ENCODE results near the gene LUC7L. TPM values are rescaled to one million over a fixed set of nuclear protein-coding genes. Genes with fewer than 3 reads are reported as not detected.

The LUC7L gene
- total and polyA plus RNA-seq, 10 of the 15 experiments (the other 5 are each of a cell fraction or from before 2014, with no cell fraction given): 2.3 to 59.6 (median 44.1) TPM

DNA sequence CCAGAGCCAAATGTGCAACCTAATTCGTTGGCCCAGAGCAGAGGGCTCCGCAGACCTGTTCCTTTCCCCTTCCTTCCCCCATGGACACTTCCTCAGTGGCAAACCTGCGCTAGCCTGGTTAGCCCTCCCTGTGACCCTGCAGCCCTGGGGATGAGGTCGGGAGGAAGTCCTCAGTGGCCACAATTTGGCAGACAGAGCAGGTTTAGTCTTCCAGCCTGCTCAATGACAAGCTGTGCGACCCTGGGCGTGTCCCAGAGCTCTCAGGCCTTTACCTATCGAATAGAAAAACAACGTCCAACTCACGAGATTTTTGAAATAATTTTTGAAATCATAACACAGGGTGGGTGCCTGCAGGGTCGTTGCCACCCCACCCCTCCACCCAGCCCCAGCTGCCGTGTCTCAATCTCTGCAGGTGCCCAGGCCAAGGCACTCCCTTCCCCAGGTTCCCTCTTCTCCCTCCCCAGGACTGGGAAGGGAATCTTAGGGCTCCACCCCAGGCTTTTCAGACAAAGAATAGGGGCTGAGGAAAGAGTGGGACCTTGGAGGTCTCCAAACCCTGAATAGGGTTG lies 62.0 kb downstream of the LUC7L start:
- ChIA-PET POLR2A (no interaction called here), RAD21 (ENCODE audit: unreplicated experiment) (no interaction called here), SMC1A (ENCODE audit: uncharacterized antibody, unreplicated experiment) (no interaction called here), CTCF (interaction anchor here (1.3 kb wide), 1 partner anchor 61 kb away, joined by 3 read pairs; no protein-coding TSS in a partner anchor)
- Histone ChIP-seq H3K4me3 (no peak overlapping the region), H3K27ac (ENCODE audit: control insufficient read depth, insufficient read depth) (no peak overlapping the region), H4K20me1 (ENCODE audit: control insufficient read depth, insufficient read depth) (no peaks in the 10 kb centered on the region), H3K36me3 (ENCODE audit: control insufficient read depth in 2 of 2, insufficient read depth in 2 of 2, low read length in 1 of 2) (no peaks in the 10 kb centered on the region), H3K4me1 (ENCODE audit: control insufficient read depth, insufficient read depth, low read length) (peaks cover 3% of the 10 kb centered on the region; the same call in 1 of the 2 replicates), H3K79me2 (ENCODE audit: control insufficient read depth, insufficient read depth, low read length) (no peaks in the 10 kb centered on the region), H3K27me3 (replicated peaks in 1 of 2; ENCODE audit: control insufficient read depth in 2 of 2, insufficient read depth in 2 of 2, low read length in 1 of 2) (peaks cover 9 to 24% of the 10 kb centered on the region in 2 experiments), H3K9me3 (replicated peaks; ENCODE audit: control insufficient read depth, insufficient read depth, low read length) (no peaks in the 10 kb centered on the region), H2AFZ (ENCODE audit: control insufficient read depth, low read depth, low read length) (no peak overlapping the region), H3K4me2 (ENCODE audit: control insufficient read depth, insufficient read depth) (no peak overlapping the region), H3K9ac (ENCODE audit: control insufficient read depth, insufficient read depth, low read length) (no peak overlapping the region)
- intact Hi-C loops (cut with micrococcal nuclease; ENCODE audit: unreplicated experiment) (no loop called here), in situ Hi-C loops (cut with MboI) (no loop called here)
- 16% methylated on average over 11 of the region's 11 CpGs for WGBS (ENCODE audit: insufficient coverage, insufficient replicate concordance, low lambda C conversion rate, missing lambda C conversion rate)
- BruUV-seq (replicated peaks): no TSS peak
- ATAC-seq: no peak
- FAIRE-seq: no peak
- no peak for DNase-seq (ENCODE audit: low read depth, low spot score)
- no peak for TF ChIP-seq POLR2AphosphoS2 (IDR thresholded peaks at IDR 0.05; ENCODE audit: low read depth, low read length)
- no peak for TF ChIP-seq RB1 (IDR thresholded peaks at IDR 0.05; ENCODE audit: borderline replicate concordance)
- no peak for TF ChIP-seq NRF1 (conservative IDR thresholded peaks at IDR 0.05; ENCODE audit: low read depth, low read length)
- TF ChIP-seq TARDBP (IDR thresholded peaks at IDR 0.05; ENCODE audit: borderline replicate concordance): no peak
- no peak for TF ChIP-seq TAF1 (IDR thresholded peaks at IDR 0.05; ENCODE audit: borderline replicate concordance, low read depth, low read length)
- no peak for TF ChIP-seq HDAC6 (IDR thresholded peaks at IDR 0.05; ENCODE audit: unreplicated experiment)
- TF ChIP-seq POU2F2 (IDR thresholded peaks at IDR 0.05; ENCODE audit: borderline replicate concordance, low read depth, low read length): no peak
- TF ChIP-seq, protein P1, sequence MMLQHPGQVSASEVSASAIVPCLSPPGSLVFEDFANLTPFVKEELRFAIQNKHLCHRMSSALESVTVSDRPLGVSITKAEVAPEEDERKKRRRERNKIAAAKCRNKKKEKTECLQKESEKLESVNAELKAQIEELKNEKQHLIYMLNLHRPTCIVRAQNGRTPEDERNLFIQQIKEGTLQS (IDR thresholded peaks at IDR 0.05; ENCODE audit: borderline replicate concordance, extremely low read depth, low read depth, low read length): no peak
- TF ChIP-seq, protein P2, sequence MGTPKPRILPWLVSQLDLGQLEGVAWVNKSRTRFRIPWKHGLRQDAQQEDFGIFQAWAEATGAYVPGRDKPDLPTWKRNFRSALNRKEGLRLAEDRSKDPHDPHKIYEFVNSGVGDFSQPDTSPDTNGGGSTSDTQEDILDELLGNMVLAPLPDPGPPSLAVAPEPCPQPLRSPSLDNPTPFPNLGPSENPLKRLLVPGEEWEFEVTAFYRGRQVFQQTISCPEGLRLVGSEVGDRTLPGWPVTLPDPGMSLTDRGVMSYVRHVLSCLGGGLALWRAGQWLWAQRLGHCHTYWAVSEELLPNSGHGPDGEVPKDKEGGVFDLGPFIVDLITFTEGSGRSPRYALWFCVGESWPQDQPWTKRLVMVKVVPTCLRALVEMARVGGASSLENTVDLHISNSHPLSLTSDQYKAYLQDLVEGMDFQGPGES (IDR thresholded peaks at IDR 0.05): no peak
- TF ChIP-seq, protein P3, sequence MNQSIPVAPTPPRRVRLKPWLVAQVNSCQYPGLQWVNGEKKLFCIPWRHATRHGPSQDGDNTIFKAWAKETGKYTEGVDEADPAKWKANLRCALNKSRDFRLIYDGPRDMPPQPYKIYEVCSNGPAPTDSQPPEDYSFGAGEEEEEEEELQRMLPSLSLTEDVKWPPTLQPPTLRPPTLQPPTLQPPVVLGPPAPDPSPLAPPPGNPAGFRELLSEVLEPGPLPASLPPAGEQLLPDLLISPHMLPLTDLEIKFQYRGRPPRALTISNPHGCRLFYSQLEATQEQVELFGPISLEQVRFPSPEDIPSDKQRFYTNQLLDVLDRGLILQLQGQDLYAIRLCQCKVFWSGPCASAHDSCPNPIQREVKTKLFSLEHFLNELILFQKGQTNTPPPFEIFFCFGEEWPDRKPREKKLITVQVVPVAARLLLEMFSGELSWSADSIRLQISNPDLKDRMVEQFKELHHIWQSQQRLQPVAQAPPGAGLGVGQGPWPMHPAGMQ (IDR thresholded peaks at IDR 0.05; ENCODE audit: borderline replicate concordance): no peak
- no peak for TF ChIP-seq RBBP5 (conservative IDR thresholded peaks at IDR 0.05)
- TF ChIP-seq, protein P4, sequence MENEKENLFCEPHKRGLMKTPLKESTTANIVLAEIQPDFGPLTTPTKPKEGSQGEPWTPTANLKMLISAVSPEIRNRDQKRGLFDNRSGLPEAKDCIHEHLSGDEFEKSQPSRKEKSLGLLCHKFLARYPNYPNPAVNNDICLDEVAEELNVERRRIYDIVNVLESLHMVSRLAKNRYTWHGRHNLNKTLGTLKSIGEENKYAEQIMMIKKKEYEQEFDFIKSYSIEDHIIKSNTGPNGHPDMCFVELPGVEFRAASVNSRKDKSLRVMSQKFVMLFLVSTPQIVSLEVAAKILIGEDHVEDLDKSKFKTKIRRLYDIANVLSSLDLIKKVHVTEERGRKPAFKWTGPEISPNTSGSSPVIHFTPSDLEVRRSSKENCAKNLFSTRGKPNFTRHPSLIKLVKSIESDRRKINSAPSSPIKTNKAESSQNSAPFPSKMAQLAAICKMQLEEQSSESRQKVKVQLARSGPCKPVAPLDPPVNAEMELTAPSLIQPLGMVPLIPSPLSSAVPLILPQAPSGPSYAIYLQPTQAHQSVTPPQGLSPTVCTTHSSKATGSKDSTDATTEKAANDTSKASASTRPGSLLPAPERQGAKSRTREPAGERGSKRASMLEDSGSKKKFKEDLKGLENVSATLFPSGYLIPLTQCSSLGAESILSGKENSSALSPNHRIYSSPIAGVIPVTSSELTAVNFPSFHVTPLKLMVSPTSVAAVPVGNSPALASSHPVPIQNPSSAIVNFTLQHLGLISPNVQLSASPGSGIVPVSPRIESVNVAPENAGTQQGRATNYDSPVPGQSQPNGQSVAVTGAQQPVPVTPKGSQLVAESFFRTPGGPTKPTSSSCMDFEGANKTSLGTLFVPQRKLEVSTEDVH (IDR thresholded peaks at IDR 0.05; ENCODE audit: low read depth, partially characterized antibody): no peak
- TF ChIP-seq KAT2A (conservative IDR thresholded peaks at IDR 0.05; ENCODE audit: control insufficient read depth, low read depth, low read length): no peak
- no peak for TF ChIP-seq ZNF217 (IDR thresholded peaks at IDR 0.05)
- no peak for TF ChIP-seq RELA (IDR thresholded peaks at IDR 0.05; ENCODE audit: borderline replicate concordance, partially characterized antibody)
- TF ChIP-seq, protein P5, sequence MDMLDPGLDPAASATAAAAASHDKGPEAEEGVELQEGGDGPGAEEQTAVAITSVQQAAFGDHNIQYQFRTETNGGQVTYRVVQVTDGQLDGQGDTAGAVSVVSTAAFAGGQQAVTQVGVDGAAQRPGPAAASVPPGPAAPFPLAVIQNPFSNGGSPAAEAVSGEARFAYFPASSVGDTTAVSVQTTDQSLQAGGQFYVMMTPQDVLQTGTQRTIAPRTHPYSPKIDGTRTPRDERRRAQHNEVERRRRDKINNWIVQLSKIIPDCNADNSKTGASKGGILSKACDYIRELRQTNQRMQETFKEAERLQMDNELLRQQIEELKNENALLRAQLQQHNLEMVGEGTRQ (IDR thresholded peaks at IDR 0.05; ENCODE audit: borderline replicate concordance, low read depth, low read length): no peak
- no peak for TF ChIP-seq EZH2 (IDR thresholded peaks at IDR 0.05; ENCODE audit: borderline replicate concordance, control insufficient read depth, low read depth, low read length)
